ENCODE measurements around the gene EFNA1. TPM values are rescaled to one million over a fixed set of nuclear protein-coding genes. Genes with fewer than 3 reads are reported as not detected.

Gene EFNA1
- total and polyA plus RNA-seq, 10 donors = 3.7 to 19.4 (median 9.1) TPM

DNA sequence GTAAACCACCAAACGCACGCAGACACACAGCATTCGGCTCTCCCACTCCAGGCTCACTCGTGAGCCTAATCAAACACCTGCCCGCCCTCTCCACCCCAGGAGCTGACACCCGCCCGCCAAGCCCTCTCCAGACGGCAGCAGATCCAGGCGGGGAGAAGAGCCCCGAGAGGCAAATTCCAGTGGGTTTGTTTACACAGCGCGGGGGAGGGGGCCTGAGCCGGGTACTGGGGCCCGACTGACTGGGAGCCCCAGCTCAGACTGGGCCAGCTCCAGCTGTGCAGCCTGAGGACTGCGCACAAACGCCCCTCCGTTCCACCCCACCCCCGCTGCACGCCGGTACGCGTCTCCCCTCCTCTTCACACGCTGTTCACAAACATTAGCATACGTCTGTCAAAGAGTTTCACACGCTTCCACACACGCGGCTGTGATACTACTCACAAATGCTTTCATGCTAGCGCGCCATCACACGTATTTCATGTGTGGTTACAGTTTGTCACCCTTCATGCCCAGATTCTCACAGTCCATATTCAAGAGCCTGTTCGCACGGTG, 1.0 kb upstream of the EFNA1 start:
- Histone ChIP-seq H3K4me1 (peaks cover 29 to 58% (median 40%) of the 10 kb centered on the region in 6 donors), H3K27me3 (replicated peaks in 1 of 7) (peaks cover 0 to 63% (median 39%) of the 10 kb centered on the region in 7 donors), H3K9me3 (no peaks in the 10 kb centered on the region), H3K4me3 (peak overlapping the region in 7 of 8 donors; percentile 53 to 85 (median 63)), H3K36me3 (peaks cover 0 to 5% (median 0%) of the 10 kb centered on the region in 6 donors), H3K27ac (peak overlapping the region in 1 of 8 donors; percentile 70)
- 4 to 9% (median 8%) methylated on average over 20 to 32 of the region's 32 CpGs for WGBS, 5 donors
- no peak for DNase-seq
- intact Hi-C loops (cut with DNase I; ENCODE audit: low total_unique reads) = no loop called here
- TF ChIP-seq POLR2AphosphoS5 (IDR thresholded peaks at IDR 0.05) = no peak
- no peak for TF ChIP-seq POLR2A (IDR thresholded peaks at IDR 0.05)
- TF ChIP-seq CTCF (IDR thresholded peaks at IDR 0.05 in 8 of 11, conservative IDR thresholded peaks at IDR 0.05 in 3 of 11) = no peak

- Histone ChIP-seq H3K27me3 (replicated peaks in 1 of 7) (peaks cover 0 to 63% (median 39%) of the 10 kb centered on the region in 7 donors), H3K36me3 (peaks cover 0 to 7% (median 0%) of the 10 kb centered on the region in 6 donors), H3K9me3 (no peaks in the 10 kb centered on the region), H3K4me1 (peaks cover 29 to 63% (median 40%) of the 10 kb centered on the region in 6 donors), H3K4me3 (peak overlapping the region; percentile 36 to 85 (median 62)), H3K27ac (peak overlapping the region in 5 of 8 donors; percentile 42 to 70 (median 50))
- no peak for TF ChIP-seq POLR2A (IDR thresholded peaks at IDR 0.05)
- TF ChIP-seq POLR2AphosphoS5 (IDR thresholded peaks at IDR 0.05) = no peak
- no peak for TF ChIP-seq CTCF (IDR thresholded peaks at IDR 0.05 in 8 of 11, conservative IDR thresholded peaks at IDR 0.05 in 3 of 11)
- DNase-seq = peak; percentile 65
- 3 to 6% (median 4%) methylated on average over 15 to 17 of the region's 17 CpGs for WGBS, 5 donors
- intact Hi-C loops (cut with DNase I; ENCODE audit: low total_unique reads) = no loop called here
Observed at GRCh38 chr1:155127967-155128754, 485 bp downstream of the EFNA1 start.

DNA sequence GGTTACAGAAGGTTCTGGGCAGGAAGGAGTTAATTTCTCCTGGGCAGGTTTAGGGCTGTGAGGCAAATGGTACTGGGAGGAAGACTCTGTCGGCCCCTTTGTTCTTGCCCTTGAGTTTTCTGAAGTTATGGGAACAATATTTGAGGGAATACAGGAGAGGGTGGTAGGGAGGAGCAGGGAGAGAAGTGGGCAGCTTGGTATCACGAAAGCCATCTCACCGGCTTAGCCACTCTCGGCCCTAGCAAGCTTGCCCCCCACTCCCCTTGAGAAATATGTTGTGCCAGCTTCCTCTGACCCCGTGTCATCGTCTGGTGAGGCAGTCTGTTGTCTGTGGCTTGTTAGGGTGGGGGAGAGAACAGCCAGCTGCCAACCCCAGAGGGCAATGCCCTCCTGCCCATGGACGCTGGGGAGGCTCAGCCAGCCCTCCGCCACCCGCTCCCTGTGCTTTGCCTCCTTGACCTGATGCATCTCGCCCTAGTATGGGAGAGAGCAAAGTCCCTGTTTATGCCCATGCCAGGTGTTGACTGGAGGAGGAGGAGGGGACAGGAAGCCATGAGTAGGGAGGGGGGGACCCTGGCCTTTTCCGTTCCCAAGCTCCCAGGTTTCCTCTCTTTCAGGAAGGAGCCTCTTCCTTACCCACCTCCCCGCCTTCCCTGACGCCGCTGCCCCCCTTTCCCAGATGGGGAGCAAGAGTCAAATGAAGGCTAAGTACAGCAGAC, 1.2 kb downstream of the EFNA1 start:
- intact Hi-C loops (cut with DNase I; ENCODE audit: low total_unique reads) = no loop called here
- peaks cover 29 to 63% (median 40%) of the 10 kb centered on the region in 6 donors for H3K4me1 ChIP-seq
- no peaks in the 10 kb centered on the region for H3K9me3 ChIP-seq
- H3K27me3 ChIP-seq (replicated peaks in 1 of 7) = peaks cover 0 to 63% (median 39%) of the 10 kb centered on the region in 7 donors
- DNase-seq = peak; percentile 71
- H3K4me3 ChIP-seq = peak overlapping the region in 7 of 8 donors; percentile 53 to 85 (median 63)
- WGBS, 5 donors = 4 to 10% (median 6%) methylated on average over 10 to 14 of the region's 14 CpGs
- TF ChIP-seq POLR2AphosphoS5 (IDR thresholded peaks at IDR 0.05) (peak in 2 of 3 donors; percentile 12 to 61), CTCF (IDR thresholded peaks at IDR 0.05 in 8 of 11, conservative IDR thresholded peaks at IDR 0.05 in 3 of 11) (no peak)
- H3K27ac ChIP-seq = peak overlapping the region in 5 of 8 donors; percentile 22 to 70 (median 50)
- H3K36me3 ChIP-seq = peaks cover 0 to 15% (median 0%) of the 10 kb centered on the region in 6 donors
